Stimulated activated CD4-positive, alpha-beta T cell treated with anti-CD3 and anti-CD28 coated beads, Interleukin-15, amount 100 ng/mL, for 1 hour (primary cell): ENCODE measurements around the gene RNF187.

Source experiments
- DNase-seq, 2 donors: peaks; one replicate each; pipeline ENCODE4 v3.0.0-alpha.2; 2020; ENCODE audit warnings: low read depth in 1 of 2, low spot score in 1 of 2

RNF187 gene

GRCh38 chr1:228508840-228509415 lies 21.7 kb downstream of the RNF187 start:
- no peak for DNase-seq

GRCh38 chr1:228510101-228510802 lies 23.1 kb downstream of the RNF187 start:
- DNase-seq: no peak

GRCh38 chr1:228510803-228511413 lies 23.7 kb downstream of the RNF187 start:
- DNase-seq: no peak

- DNase-seq: no peak
These were observed 24.6 kb downstream of the RNF187 start for GRCh38 chr1:228511546-228512445.

- DNase-seq: no peak
These were observed 25.6 kb downstream of the RNF187 start for GRCh38 chr1:228512781-228513198.

- no peak for DNase-seq
These were observed 26.2 kb downstream of the RNF187 start for GRCh38 chr1:228513236-228513900.

GRCh38 chr1:228514421-228514820 lies 27.2 kb downstream of the RNF187 start:
- no peak for DNase-seq

- DNase-seq: no peak
These were observed 28.1 kb downstream of the RNF187 start for GRCh38 chr1:228515200-228515834.

GRCh38 chr1:228517655-228518054 lies 30.5 kb downstream of the RNF187 start:
- no peak for DNase-seq

- DNase-seq: no peak
These were observed 40.4 kb downstream of the RNF187 start for GRCh38 chr1:228527596-228527995.

- DNase-seq: no peak
These were observed 41.4 kb downstream of the RNF187 start for GRCh38 chr1:228528612-228529011.

GRCh38 chr1:228530086-228530758 lies 43.0 kb downstream of the RNF187 start:
- DNase-seq: no peak

GRCh38 chr1:228530951-228531731 lies 44.0 kb downstream of the RNF187 start:
- no peak for DNase-seq

- no peak for DNase-seq
These were observed 51.6 kb downstream of the RNF187 start for GRCh38 chr1:228538831-228539230.

- no peak for DNase-seq
These were observed 53.2 kb downstream of the RNF187 start for GRCh38 chr1:228540161-228540917.

GRCh38 chr1:228541725-228542124 lies 54.5 kb downstream of the RNF187 start:
- no peak for DNase-seq

GRCh38 chr1:228542376-228542775 lies 55.2 kb downstream of the RNF187 start:
- DNase-seq: no peak

GRCh38 chr1:228542981-228543380 lies 55.8 kb downstream of the RNF187 start:
- no peak for DNase-seq
